NCI-H2196 treated with DMSO at 0.1 percent for 48 hours (cell line): ENCODE data around the gene MYH13.
"Not testable (repeated sequence)": the region's sequence is repeated elsewhere in the genome, so short reads cannot be mapped to it uniquely, and the experiment has no call there.

Experiments used
- DNase-seq: peaks from one replicate; lab custom pipeline; 2025; ENCODE audit not compliant: unreplicated experiment; lab: John Stamatoyannopoulos, UW

Gene MYH13

GRCh38 chr17:10306585-10306984 is 66.2 kb downstream of the MYH13 start:
- no peak for DNase-seq

- no peak for DNase-seq
Observed at GRCh38 chr17:10305398-10305797, 67.4 kb downstream of the MYH13 start.

GRCh38 chr17:10304758-10305300 is 68.0 kb downstream of the MYH13 start:
- no peak for DNase-seq

- no peak for DNase-seq
Observed at GRCh38 chr17:10297691-10298090, 75.1 kb downstream of the MYH13 start.

GRCh38 chr17:10295728-10296343 is 77.0 kb downstream of the MYH13 start:
- no peak for DNase-seq

GRCh38 chr17:10294180-10294579 is 78.6 kb downstream of the MYH13 start:
- no peak for DNase-seq

- DNase-seq, result no peak
Observed at GRCh38 chr17:10292057-10292937, 80.5 kb downstream of the MYH13 start.

- not testable (repeated sequence) for DNase-seq
Observed at GRCh38 chr17:10291576-10291975, 81.2 kb downstream of the MYH13 start.

- no peak for DNase-seq
Observed at GRCh38 chr17:10290041-10290440, 82.8 kb downstream of the MYH13 start.

- no peak for DNase-seq
Observed at GRCh38 chr17:10286324-10286723, 86.5 kb downstream of the MYH13 start.

GRCh38 chr17:10285896-10286295 is 86.9 kb downstream of the MYH13 start:
- DNase-seq, result no peak

GRCh38 chr17:10280068-10280467 is 92.7 kb downstream of the MYH13 start:
- DNase-seq, result no peak

GRCh38 chr17:10278218-10278617 is 94.6 kb downstream of the MYH13 start:
- no peak for DNase-seq

GRCh38 chr17:10276436-10276835 is 96.4 kb downstream of the MYH13 start:
- DNase-seq, result no peak

GRCh38 chr17:10275418-10275817 is 97.4 kb downstream of the MYH13 start:
- no peak for DNase-seq

GRCh38 chr17:10271106-10271562 is 101.7 kb downstream of the MYH13 start:
- no peak for DNase-seq

- DNase-seq, result no peak
Observed at GRCh38 chr17:10270258-10270657, 102.5 kb downstream of the MYH13 start.

GRCh38 chr17:10268005-10268404 is 104.8 kb downstream of the MYH13 start:
- DNase-seq, result no peak

GRCh38 chr17:10266296-10266876 is 106.4 kb downstream of the MYH13 start:
- no peak for DNase-seq

- no peak for DNase-seq
Observed at GRCh38 chr17:10265100-10265810, 107.6 kb downstream of the MYH13 start.

GRCh38 chr17:10264051-10264450 is 108.8 kb downstream of the MYH13 start:
- no peak for DNase-seq
